Mesodermal cell (in vitro differentiated cells): ENCODE results near the gene ATXN2.
A peak's percentile ranks its signal among the peaks of the same experiment; 100 is the strongest.

Experiments used
- H3K27ac ChIP-seq: 2 replicates; pipeline ENCODE4 v1.7.0; 2013; ENCODE audit warnings: mild to moderate bottlenecking, low read depth, low read length, moderate library complexity; ENCODE audit not compliant: severe bottlenecking
- H3K36me3 ChIP-seq: 2 replicates; pipeline ENCODE4 v1.7.1; 2013; ENCODE audit warnings: mild to moderate bottlenecking, low read length, moderate library complexity; ENCODE audit not compliant: control insufficient read depth, insufficient read depth
- H3K4me1 ChIP-seq: one replicate; pipeline ENCODE4 v1.7.1; 2013; ENCODE audit warnings: mild to moderate bottlenecking, low read length; ENCODE audit not compliant: insufficient read depth, control insufficient read depth, poor library complexity, severe bottlenecking
- H3K4me3 ChIP-seq: 2 replicates; pipeline ENCODE4 v1.7.0; 2013; ENCODE audit warnings: low read length, control low read depth, mild to moderate bottlenecking; ENCODE audit not compliant: insufficient read depth, poor library complexity, severe bottlenecking; ENCODE audit errors: extremely low read depth
- H3K9me3 ChIP-seq: 2 replicates; pipeline ENCODE4 v1.7.1; 2013; ENCODE audit warnings: mild to moderate bottlenecking, low read length, moderate library complexity; ENCODE audit not compliant: control insufficient read depth
- WGBS, 2 experiments: methylation state at CpG; one replicate each; pipeline ENCODE4 v1.1.5; 2013; ENCODE audit warnings: missing lambda C conversion rate in 2 of 2; ENCODE audit not compliant: insufficient coverage in 2 of 2; 5-methylcytosine and 5-hydroxymethylcytosine counted together

ATXN2 gene

GRCh38 chr12:111413442-111414086 is 185.6 kb downstream of the ATXN2 start:
- peak overlapping the region; percentile 45 for H3K27ac ChIP-seq
- H3K9me3 ChIP-seq: no peaks in the 10 kb centered on the region
- 87 to 95% methylated on average over 10 to 11 of the region's 12 CpGs for WGBS, 2 experiments
- peaks cover 49% of the 10 kb centered on the region for H3K4me1 ChIP-seq
- no peak overlapping the region for H3K4me3 ChIP-seq
- H3K36me3 ChIP-seq: peaks cover 24% of the 10 kb centered on the region

GRCh38 chr12:111412830-111413441 is 186.2 kb downstream of the ATXN2 start:
- WGBS, 2 experiments: 75 to 80% methylated on average over 4 to 6 of the region's 6 CpGs

GRCh38 chr12:111412007-111412829 is 186.9 kb downstream of the ATXN2 start:
- WGBS, 2 experiments: 49 to 51% methylated on average over 6 to 12 of the region's 15 CpGs
- peaks cover 21% of the 10 kb centered on the region for H3K36me3 ChIP-seq
- peaks cover 62% of the 10 kb centered on the region for H3K4me1 ChIP-seq
- no peak overlapping the region for H3K4me3 ChIP-seq
- H3K27ac ChIP-seq: peak overlapping the region; percentile 80
- no peaks in the 10 kb centered on the region for H3K9me3 ChIP-seq

More at GRCh38 chr12:111412830-111413441, 186.2 kb downstream of the ATXN2 start:
- no peaks in the 10 kb centered on the region for H3K9me3 ChIP-seq
- peaks cover 55% of the 10 kb centered on the region for H3K4me1 ChIP-seq
- H3K27ac ChIP-seq: peak overlapping the region; percentile 30
- H3K4me3 ChIP-seq: no peak overlapping the region
- H3K36me3 ChIP-seq: peaks cover 26% of the 10 kb centered on the region

GRCh38 chr12:111411185-111411764 is 187.8 kb downstream of the ATXN2 start:
- peak overlapping the region; percentile 20 for H3K27ac ChIP-seq
- 72 to 79% methylated on average over 3 to 6 of the region's 8 CpGs for WGBS, 2 experiments
- H3K9me3 ChIP-seq: no peaks in the 10 kb centered on the region
- peaks cover 68% of the 10 kb centered on the region for H3K4me1 ChIP-seq
- H3K36me3 ChIP-seq: peaks cover 16% of the 10 kb centered on the region
- H3K4me3 ChIP-seq: no peak overlapping the region

- H3K27ac ChIP-seq: peak overlapping the region; percentile 79
- peaks cover 12% of the 10 kb centered on the region for H3K36me3 ChIP-seq
- no peaks in the 10 kb centered on the region for H3K9me3 ChIP-seq
- H3K4me3 ChIP-seq: no peak overlapping the region
- WGBS, 2 experiments: 74 to 79% methylated on average over 7 to 9 of the region's 12 CpGs
- peaks cover 68% of the 10 kb centered on the region for H3K4me1 ChIP-seq
Observed at GRCh38 chr12:111410431-111411184, 188.5 kb downstream of the ATXN2 start.

- 53 to 56% methylated on average over 10 to 11 of the region's 14 CpGs for WGBS, 2 experiments
- Histone ChIP-seq H3K27ac (peak overlapping the region; percentile 79), H3K9me3 (no peaks in the 10 kb centered on the region), H3K36me3 (peaks cover 6% of the 10 kb centered on the region), H3K4me3 (no peak overlapping the region), H3K4me1 (peaks cover 68% of the 10 kb centered on the region)
Observed at GRCh38 chr12:111409780-111410430, 189.2 kb downstream of the ATXN2 start.

GRCh38 chr12:111409403-111409779 is 189.7 kb downstream of the ATXN2 start:
- peaks cover 6% of the 10 kb centered on the region for H3K36me3 ChIP-seq
- peak overlapping the region; percentile 79 for H3K27ac ChIP-seq
- WGBS, 2 experiments: 80 to 93% methylated on average over 9 to 15 of the region's 15 CpGs
- peaks cover 68% of the 10 kb centered on the region for H3K4me1 ChIP-seq
- H3K4me3 ChIP-seq: peak overlapping the region; percentile 14
- H3K9me3 ChIP-seq: no peaks in the 10 kb centered on the region

- H3K9me3 ChIP-seq: no peaks in the 10 kb centered on the region
- peaks cover 67% of the 10 kb centered on the region for H3K4me1 ChIP-seq
- peaks cover 6% of the 10 kb centered on the region for H3K36me3 ChIP-seq
- 85 to 93% methylated on average over 3 of the region's 4 CpGs for WGBS, 2 experiments
- H3K4me3 ChIP-seq: peak overlapping the region; percentile 14
- H3K27ac ChIP-seq: peak overlapping the region; percentile 79
Observed at GRCh38 chr12:111408686-111409402, 190.3 kb downstream of the ATXN2 start.

GRCh38 chr12:111408116-111408440 is 191.0 kb downstream of the ATXN2 start:
- H3K27ac ChIP-seq: no peak overlapping the region
- H3K4me1 ChIP-seq: peaks cover 65% of the 10 kb centered on the region
- no CpG with 5 or more reads among the region's 1 CpG for WGBS, 2 experiments
- H3K9me3 ChIP-seq: no peaks in the 10 kb centered on the region
- peaks cover 6% of the 10 kb centered on the region for H3K36me3 ChIP-seq
- H3K4me3 ChIP-seq: peak overlapping the region; percentile 90
